NCI-H1048 (cell line): Measurements from ENCODE around the gene RALBP1.
"Not testable (repeated sequence)": the region's sequence is repeated elsewhere in the genome, so short reads cannot be mapped to it uniquely, and the experiment has no call there.

Source experiments
- DNase-seq: peaks from one replicate; lab custom pipeline; 2025; lab: John Stamatoyannopoulos, UW

RALBP1 gene

DNA sequence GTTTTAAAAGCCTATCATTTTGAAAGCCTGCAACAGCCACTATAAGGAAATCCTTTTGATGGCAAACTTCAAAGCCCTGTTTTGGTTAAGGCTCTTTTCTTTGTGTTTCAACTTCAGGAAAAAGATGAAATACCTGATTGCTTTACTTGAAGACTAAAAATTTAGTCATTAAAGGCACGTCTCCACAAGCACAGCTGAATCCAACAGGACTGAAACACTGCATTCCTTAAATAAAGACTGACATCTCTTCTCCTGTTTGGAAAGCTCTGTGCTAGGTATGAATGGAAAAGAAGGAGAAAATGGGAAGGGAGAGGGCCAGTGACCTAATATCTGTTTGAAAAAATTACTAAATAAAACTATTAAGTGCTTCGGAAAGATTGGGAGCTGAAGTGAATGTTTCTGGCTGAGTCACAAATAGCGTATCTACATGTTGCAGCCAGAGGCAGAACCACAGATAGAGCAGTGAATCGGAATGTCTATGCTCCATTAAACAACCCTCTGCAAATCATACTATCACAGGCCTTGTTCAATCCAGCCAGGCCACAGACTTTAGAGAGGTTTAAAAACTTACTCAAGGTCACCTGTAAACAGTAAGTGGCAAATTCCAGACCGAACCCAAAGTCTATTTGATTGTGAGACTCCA is 21.1 kb upstream of the RALBP1 start:
- DNase-seq: no peak

DNA sequence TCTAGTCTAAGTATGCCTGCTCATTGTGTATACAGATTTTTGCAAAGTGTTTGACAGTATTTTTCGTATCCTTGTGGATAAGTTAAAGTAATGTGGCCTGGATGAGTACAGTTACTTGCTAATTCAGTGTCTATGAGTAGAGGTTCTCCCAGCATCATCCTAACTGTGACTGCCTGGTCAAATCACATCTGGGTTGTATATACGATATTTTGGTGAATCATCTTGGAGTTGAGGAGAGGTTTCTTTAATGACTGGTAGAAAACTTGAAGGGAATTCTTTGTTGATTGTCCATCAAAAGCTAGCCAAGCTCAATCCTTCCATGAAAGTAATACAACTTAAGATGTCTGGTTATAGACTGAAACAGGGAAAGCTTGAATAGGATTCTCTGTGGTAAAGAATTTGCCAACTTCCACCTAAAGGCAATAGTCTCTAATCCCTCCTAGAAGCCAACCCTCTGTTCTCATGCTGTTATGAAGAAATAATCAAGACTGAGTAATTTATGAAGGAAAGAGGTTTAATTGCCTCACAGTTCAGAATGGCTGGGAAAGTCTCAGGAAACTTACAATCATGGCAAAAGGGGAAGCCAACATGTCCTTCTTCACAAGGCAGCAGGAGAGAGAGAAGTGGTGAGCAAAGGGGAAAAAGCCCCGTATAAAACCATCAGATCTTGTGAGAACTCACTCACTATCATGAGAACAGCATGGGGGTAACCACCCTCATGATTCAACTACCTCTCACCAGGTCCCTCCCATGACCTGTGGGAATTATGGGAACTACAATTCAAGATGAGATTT is 19.4 kb upstream of the RALBP1 start:
- DNase-seq: no peak

DNA sequence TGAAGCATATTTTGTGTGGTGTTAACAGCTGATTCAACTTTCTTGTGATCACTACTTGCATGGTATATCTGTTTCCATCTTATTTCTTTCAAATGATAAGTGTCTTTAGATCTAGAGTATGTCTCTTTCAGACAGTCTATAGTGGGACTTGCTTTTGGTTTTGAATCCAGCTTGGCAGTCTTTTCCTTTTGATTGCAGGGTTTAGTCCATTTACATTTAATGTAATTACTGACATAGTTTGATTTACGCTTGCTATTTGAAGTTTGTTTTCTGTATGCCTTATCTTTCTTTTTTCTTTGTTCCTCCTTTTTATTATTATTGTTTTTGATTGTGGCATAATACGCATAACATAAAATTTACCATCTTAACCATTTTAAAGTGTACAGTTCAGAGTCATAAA is 9.2 kb upstream of the RALBP1 start:
- DNase-seq: no peak

DNA sequence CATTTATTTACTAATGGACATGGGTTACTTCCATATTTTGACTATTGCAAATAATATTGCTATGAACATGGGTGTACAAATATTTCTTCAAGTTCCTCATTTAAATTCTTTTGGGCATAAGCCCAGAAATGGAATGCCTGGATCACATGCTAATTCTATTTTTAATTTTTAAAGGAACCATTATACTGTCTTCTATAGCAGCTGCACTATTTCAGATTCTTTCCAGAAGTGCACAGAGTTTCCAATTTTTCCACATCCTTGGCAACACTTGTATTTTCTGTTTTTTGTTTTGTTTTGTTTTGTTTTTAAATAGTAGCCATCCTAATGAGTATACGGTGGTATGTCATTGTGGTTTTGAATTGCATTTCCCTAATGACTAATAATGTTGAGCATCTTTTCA is 8.5 kb upstream of the RALBP1 start:
- DNase-seq: no peak

DNA sequence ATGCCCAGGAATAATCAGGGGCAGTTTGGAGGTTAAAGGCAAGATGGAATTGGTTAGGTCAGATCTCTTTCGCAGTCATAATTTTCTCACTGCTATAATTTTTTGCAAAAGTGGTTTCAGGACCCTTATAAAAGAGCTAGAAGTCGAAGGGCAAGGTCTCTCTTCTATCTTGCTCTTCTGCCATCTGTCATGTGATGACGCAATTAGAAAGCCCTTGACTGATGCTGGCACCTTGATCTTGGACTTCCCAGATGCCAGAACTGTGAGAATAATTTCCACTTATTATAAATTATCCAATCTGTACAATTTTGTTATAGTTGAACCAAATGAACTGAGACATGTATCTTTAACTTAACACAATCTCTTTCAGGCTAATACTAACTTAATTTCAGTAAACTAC is 6.3 kb upstream of the RALBP1 start:
- DNase-seq: no peak

DNA sequence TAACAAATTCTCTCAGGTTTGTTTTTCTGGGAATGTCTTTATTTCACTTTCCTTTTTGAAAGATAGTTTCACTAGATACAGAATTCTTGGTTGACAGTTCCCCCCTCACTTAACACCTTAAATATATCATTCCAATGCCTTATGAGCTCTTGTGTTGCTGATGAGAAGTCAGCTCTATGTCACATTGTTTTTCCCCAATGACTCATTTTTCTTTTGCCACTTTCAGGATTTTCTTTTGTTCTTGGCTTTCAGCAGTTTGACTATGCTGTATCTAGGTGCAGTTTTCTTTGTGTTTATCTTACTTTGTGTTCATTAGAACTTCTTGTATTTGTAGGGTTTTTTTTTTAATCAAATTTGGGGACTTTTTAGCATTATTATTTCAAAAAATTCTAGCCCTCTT is 5.6 kb upstream of the RALBP1 start:
- no peak for DNase-seq

DNA sequence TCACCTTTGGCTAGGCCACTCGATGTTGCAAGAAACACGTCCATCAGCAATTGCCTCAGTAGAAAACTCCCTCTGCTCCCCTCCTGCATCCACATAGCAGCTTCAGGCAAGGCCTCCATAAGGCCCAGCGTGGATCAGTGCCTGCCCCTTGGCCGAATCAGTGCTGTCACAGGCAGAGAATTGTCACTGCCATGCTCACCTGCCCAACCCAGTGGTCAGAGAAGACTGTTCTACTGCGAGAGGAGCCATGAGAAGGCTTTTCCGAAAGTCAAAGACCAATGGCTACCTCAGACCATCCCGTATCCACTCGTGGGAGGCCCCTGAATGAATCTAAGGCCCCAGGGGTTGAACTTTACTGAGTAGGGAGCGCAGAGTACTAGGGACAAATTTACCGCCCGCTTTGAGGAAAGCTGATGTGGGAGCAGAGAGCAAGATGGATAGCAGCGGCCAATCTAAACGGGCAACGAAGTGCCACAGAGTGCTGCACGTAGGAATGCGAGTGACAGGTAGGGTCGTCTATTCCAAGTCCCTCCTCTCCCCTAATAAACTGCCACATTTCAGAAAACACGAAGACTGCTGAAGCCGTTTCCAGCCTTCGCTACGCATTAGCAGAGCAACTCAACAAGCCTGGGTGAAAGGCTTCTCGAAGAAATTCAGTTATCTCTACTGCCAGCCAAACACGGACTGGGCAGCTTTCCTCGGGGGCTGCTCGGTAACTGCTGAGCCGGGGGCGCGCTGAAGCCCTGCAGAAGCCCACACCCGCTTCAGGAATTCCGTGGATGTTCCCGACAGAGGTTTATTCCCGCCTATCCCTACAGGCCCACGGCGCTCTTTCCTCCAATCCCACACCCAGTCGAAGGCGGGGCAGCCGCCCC is 968 bp upstream of the RALBP1 start:
- peak; percentile 76 for DNase-seq

DNA sequence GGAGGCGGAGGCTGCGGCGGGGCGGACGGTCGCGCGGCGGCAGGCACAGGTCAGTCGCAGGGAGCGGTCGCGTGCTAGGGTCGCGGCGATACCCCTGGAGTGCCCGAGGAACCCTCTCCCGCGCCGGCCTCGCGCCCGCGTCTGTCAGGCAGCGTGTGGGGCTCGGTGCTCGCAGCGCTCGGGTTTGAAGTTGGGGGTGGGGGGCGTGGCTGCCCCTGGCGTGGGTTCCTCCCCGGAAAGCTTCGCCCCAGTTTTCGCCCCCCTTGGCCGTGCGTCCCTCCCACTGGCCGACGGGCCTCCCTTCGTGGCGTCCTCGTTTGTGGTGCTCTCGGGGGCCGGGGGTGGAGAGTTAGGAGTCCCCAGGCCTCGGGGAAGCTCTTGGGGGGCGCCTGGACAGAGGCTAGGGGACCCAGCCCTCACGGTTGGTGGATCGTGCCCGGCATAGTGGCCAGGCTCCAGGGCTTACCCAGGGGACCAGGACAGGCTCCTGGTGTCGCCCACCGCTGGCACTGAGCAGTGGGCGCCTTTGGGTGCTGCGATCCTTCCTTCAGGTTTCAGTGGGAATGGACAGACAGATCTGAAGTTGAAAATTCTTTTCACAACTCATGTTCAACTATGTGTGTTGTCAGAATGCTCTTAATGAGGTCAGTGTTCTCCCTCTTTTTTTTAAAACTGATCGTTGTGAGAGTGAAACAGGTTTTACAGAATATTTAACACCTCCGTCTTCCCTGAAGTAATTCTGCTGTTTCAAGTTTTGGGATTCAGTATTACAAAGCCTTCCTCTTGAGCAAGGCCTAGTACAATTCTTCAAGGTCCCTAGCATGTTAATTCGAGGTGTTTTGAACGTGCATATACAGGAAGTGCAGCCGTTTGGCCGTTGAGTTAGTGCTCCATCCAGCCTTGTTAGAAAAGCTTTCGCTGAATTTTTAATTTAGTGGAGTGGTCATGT is 604 bp downstream of the RALBP1 start:
- no peak for DNase-seq

DNA sequence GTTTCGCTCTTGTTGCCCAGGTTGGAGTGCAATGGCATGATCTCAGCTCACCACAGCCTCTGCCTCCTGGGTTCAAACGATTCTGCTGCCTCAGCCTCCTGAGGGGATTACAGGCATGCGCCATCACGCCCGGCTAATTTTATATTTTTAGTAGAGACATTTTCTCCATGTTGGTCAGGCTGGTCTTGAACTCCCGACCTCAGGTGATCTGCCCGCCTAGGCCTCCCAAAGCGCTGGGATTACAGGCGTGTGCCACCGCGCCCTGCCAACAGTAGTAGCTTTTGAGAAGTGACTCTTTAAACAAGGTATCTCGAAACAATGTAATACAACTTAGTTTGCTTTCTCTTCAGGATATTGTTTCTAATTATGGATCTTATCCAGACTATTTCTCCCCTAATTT is 1.6 kb downstream of the RALBP1 start:
- not testable (repeated sequence) for DNase-seq

DNA sequence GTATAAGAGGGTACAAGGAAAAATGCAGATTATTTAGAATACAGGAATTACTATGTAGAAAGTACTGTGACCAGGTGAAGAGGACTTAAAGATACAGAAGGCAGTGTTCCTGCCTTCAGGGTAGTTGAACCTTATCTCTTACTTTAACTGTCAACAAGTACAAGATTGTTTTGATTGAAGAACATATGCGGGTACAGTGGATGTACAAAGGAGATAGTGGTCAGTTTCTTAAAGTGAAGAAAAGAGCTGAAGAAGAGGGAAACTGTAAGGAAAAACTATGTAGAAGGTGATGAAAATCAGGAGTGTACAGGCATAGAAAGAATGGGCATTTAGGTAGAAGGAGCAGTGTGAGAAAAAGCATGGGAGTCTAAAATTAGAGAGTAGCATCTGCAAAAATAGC is 2.2 kb downstream of the RALBP1 start:
- DNase-seq: no peak

DNA sequence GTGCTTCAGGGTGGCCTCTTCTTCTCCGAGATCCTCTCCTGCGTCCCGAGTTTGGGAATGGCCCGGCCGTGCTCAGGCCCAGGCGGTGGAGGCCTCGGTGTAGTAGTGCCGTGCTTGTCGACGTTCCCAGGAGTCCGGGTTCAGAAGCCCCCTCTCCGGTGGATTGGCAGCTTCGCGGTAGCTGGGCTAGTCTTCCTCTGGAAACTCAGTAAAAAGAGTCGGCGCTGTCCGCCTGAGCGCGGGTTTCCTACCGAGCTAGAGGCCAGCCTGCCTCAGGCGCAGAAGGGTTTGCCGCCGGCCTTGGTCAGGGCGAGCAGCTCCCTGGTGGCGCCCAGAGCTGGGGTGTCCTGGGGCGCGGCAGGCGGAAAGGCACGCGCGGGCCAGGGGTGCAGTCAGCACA is 3.2 kb downstream of the RALBP1 start:
- no peak for DNase-seq

DNA sequence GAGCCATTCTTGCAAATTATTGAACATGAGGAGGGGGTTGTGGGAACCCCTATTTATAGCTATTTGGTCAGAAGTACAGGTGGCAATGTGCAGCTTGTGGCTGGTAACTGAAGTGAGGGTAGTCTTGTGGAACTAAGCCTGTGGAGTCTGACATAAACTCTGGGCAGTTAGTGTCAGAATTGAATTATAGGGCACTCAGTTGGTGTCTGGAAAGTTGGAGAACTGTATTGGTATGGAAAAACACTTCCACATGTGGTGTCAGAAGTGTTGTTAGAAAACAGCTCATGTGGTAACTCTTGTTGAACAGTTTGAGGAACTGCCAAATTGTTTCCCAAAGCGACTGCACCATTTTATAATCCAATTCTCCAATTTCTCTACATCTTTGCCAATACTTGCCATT is 7.5 kb downstream of the RALBP1 start:
- no peak for DNase-seq

DNA sequence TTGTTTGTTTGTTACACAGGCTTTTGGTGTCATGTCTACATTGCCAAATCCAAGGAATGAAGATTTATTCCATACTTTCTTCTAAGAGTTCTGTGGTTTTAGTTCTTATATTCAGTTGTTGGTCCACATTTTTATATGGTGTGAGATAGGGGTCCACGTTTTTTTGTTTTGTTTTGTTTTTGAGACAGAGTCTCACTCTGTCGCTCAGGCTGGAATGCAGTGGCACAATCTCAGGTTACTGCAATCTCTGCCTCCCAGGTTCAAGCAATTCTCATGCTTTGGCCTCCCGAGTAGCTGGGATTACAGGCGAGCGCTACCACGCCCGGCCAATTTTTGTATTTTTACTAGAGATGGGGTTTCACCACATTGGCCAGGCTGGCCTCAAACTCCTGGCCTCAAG is 8.2 kb downstream of the RALBP1 start:
- no peak for DNase-seq

DNA sequence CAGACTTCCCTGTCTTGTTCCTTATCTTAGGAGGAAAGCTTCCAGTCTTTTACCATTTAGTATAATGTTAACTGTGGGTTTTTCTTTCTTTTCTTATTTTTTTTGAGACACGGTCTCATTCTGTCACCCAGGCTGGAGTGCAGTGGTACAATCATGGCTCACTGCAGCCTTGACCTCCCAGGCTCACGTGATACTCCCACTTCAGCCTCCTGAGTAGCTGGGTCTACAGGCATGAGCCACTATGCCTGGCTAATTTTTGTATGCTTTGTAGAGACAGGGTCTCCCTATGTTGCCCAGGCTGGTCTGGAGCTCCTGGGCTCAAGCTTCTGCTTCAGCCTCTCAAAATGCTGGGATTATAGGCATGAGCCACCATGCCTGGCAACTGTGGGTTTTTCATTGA is 9.5 kb downstream of the RALBP1 start:
- DNase-seq: not testable (repeated sequence)

DNA sequence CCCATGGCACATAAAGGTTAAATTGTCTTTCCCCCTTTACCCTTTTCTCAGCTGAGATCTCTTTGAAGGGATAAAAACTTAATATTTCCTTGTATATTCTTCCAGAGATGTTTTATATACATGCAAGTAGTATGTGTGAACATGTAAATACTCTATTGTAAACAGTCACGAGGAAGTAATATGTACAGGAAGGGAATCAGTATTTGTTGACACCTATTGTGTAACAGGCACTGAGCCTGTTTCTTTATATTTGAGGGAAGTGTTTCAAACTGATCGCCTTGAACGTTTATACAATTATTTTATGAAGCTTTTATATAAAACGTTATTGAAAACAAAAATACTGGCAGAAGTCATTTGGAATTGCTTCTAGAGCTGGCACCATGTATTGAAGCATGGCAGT is 13.2 kb downstream of the RALBP1 start:
- DNase-seq: no peak

DNA sequence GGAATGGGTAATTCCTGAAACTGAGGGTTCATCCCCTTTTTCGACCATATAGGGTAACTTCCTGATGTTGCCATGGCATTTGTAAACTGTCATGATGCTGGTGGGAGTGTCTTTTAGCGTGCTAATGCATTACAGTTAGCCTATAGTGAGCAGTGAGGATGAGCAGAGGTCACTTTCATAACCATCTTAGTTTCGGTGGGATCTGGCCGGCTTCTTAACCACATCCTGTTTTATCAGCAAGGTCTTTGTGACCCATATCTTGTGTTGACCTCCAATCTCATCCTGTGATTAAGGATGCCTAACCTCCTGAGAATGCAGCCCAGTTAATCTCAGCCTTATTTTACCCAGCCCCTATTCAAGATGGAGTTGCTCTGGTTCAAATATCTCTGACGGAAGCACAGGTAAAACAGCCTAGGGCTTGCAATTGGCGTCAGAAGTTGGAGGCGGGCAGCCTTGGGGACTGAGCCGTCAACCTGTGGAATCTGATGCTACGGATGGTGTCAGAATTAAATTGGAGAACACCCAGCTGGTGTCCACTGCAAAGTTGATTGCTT is 19.5 kb downstream of the RALBP1 start:
- DNase-seq: no peak

DNA sequence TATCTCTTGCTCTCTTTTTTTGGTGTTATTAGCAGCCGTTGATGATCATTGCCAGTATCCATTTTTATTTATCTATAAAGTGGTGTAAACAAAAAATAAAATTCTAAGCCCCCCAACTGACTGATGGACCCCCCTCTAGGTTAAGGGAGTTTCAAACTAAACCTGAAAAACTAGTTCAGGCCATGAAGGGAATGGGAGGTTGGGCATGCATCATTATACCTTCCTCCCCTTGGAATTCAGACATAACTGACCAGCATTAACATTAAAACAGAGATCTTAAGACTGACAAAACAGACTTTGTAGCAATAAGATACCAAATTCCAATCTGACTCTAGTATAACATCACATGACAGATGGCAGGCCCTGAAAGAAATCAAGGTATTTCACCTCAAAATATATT is 20.2 kb downstream of the RALBP1 start:
- DNase-seq: no peak

DNA sequence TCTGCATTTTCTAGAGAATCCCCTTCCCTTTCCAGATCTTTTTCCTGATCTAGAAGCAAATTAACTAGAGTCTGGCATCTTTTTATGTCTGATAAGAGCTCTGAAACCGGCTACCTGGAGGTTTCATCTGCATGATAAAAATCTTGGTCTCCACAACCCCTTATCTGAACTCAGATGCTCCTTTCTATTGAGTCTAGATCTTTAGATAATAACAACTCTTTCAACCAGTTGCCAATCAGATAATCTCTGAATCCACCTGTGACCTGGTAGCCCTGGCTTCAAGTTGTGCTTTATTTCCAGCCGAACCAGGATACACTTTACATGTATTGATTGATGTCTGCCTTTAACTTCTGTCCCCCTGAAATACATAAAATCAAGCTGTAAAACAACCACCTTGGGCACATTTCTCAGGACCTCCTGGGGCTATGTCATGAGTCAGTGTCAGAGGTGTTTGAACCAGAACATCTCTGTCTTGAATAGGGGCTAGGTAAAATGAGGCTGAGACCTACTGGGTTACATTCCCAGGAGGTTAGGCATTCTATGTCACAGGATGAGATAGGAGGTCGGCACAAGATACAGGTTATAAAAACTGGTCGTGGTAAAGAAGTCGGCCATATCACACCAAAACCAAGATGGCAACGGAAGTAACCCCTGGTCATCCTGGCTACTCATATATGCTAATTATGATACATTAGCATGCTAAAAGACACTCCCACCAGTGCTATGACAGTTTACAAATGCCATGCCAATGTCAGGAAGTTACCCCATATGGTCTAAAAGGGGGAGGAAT is 20.8 kb downstream of the RALBP1 start:
- no peak for DNase-seq

DNA sequence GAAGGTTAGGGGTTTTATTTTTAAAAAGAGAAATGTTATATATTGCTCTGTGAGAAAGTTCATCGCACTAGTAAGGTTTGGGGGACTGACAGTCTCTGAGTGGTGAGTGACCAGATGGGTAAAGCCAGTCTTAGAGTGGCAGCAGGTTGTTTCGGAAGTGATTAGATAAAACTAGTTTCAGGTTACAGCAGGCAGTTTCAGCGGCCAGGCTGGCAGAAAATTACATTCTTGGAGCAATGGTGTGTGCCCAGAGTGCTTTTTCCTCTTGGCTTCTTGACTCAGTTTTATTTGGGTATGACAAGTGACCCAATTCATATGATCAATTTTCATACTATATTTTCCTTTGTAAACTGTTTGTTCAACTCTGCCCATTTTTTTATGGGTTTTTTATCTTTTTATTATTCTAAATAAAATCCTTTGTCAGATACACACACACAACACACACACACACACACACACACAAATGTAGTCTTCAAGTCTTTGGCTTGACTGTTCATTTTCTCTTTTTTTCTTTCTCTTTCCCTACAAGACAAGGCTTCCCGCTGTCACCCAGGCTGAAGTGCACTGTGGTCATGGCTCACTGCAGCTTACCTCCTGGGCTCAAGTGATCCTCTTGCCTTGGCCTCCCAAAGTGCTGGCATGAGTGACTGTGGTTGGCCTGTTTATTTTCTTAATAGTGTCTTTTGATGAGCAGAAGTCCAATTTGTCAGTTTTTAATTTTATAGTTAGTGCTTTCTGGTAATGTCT is 30.9 kb downstream of the RALBP1 start:
- DNase-seq: no peak

DNA sequence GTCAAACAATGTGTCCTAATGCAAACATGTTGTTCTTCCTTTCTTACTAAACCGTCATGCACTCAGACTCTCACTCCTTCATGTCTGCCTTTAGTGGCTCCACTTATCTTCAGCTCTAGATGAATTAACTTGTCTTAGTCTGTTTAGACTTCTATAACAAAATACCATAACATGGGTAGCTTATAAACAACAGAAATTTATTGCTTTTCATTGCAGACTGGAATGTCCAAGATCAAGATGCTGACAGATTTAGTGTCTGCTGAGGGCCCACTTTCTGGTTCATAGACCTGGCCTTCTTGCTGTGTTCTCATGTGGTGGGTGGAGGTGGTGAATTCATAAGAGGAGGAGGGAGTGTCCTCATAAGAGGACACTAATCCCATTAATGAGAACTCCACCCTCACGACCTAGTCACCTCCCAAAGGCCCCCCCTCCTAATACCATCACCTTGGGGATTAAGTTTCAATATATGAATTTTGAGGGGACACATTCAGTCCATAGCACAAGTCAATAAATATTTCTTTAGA is 32.3 kb downstream of the RALBP1 start:
- no peak for DNase-seq
